ENCODE data around the gene CDH11. TPM values are rescaled to one million over a fixed set of nuclear protein-coding genes. Genes with fewer than 3 reads are reported as not detected.

CDH11 gene
- total and polyA plus RNA-seq, 2 experiments from 2014 or later: 3.5 to 19.6 TPM

GRCh38 chr16:64962786-64963185 is 159.1 kb downstream of the CDH11 start:
- no peak overlapping the region for H2AFZ ChIP-seq
- no peaks in the 10 kb centered on the region for H3K36me3 ChIP-seq (ENCODE audit: insufficient read depth)
- Mint-ChIP-seq H3K27me3 (ENCODE audit: insufficient read depth, low read depth, poor library complexity) (no peaks in the 10 kb centered on the region), H3K4me3 (no peak overlapping the region), H3K4me1 (no peaks in the 10 kb centered on the region), H3K27ac (no peak overlapping the region), H3K36me3 (ENCODE audit: low read depth) (no peaks in the 10 kb centered on the region), H3K9me3 (no peaks in the 10 kb centered on the region)
- H3K27me3 ChIP-seq (ENCODE audit: insufficient read depth): no peaks in the 10 kb centered on the region
- H4K20me1 ChIP-seq (replicated peaks; ENCODE audit: insufficient read depth): no peaks in the 10 kb centered on the region
- TF ChIP-seq ZNF114 (CRISPR knock-in tag; IDR thresholded peaks at IDR 0.05) (no peak), EZH2 (IDR thresholded peaks at IDR 0.05; ENCODE audit: low read depth, unreplicated experiment) (no peak), CREB1 (CRISPR knock-in tag; IDR thresholded peaks at IDR 0.05; ENCODE audit: low read depth) (no peak), POLR2AphosphoS5 (IDR thresholded peaks at IDR 0.05; ENCODE audit: low read depth) (no peak), ETS1 (IDR thresholded peaks at IDR 0.05) (no peak), NANOG (IDR thresholded peaks at IDR 0.05; ENCODE audit: borderline replicate concordance) (no peak), ZNF331 (CRISPR knock-in tag; IDR thresholded peaks at IDR 0.05; ENCODE audit: low read depth) (no peak), REST (IDR thresholded peaks at IDR 0.05; ENCODE audit: unreplicated experiment) (no peak)
- TF ChIP-seq, protein P1, sequence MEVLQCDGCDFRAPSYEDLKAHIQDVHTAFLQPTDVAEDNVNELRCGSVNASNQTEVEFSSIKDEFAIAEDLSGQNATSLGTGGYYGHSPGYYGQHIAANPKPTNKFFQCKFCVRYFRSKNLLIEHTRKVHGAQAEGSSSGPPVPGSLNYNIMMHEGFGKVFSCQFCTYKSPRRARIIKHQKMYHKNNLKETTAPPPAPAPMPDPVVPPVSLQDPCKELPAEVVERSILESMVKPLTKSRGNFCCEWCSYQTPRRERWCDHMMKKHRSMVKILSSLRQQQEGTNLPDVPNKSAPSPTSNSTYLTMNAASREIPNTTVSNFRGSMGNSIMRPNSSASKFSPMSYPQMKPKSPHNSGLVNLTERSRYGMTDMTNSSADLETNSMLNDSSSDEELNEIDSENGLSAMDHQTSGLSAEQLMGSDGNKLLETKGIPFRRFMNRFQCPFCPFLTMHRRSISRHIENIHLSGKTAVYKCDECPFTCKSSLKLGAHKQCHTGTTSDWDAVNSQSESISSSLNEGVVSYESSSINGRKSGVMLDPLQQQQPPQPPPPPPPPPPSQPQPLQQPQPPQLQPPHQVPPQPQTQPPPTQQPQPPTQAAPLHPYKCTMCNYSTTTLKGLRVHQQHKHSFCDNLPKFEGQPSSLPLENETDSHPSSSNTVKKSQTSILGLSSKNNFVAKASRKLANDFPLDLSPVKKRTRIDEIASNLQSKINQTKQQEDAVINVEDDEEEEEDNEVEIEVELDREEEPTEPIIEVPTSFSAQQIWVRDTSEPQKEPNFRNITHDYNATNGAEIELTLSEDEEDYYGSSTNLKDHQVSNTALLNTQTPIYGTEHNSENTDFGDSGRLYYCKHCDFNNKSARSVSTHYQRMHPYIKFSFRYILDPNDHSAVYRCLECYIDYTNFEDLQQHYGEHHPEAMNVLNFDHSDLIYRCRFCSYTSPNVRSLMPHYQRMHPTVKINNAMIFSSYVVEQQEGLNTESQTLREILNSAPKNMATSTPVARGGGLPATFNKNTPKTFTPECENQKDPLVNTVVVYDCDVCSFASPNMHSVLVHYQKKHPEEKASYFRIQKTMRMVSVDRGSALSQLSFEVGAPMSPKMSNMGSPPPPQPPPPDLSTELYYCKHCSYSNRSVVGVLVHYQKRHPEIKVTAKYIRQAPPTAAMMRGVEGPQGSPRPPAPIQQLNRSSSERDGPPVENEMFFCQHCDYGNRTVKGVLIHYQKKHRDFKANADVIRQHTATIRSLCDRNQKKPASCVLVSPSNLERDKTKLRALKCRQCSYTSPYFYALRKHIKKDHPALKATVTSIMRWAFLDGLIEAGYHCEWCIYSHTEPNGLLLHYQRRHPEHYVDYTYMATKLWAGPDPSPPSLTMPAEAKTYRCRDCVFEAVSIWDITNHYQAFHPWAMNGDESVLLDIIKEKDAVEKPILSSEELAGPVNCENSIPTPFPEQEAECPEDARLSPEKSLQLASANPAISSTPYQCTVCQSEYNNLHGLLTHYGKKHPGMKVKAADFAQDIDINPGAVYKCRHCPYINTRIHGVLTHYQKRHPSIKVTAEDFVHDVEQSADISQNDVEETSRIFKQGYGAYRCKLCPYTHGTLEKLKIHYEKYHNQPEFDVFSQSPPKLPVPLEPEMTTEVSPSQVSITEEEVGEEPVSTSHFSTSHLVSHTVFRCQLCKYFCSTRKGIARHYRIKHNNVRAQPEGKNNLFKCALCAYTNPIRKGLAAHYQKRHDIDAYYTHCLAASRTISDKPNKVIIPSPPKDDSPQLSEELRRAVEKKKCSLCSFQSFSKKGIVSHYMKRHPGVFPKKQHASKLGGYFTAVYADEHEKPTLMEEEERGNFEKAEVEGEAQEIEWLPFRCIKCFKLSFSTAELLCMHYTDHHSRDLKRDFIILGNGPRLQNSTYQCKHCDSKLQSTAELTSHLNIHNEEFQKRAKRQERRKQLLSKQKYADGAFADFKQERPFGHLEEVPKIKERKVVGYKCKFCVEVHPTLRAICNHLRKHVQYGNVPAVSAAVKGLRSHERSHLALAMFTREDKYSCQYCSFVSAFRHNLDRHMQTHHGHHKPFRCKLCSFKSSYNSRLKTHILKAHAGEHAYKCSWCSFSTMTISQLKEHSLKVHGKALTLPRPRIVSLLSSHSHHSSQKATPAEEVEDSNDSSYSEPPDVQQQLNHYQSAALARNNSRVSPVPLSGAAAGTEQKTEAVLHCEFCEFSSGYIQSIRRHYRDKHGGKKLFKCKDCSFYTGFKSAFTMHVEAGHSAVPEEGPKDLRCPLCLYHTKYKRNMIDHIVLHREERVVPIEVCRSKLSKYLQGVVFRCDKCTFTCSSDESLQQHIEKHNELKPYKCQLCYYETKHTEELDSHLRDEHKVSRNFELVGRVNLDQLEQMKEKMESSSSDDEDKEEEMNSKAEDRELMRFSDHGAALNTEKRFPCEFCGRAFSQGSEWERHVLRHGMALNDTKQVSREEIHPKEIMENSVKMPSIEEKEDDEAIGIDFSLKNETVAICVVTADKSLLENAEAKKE (CRISPR knock-in tag; IDR thresholded peaks at IDR 0.05): no peak
- H3K27ac ChIP-seq (ENCODE audit: low read depth): no peak overlapping the region
- H3K4me1 ChIP-seq (ENCODE audit: insufficient read depth): no peaks in the 10 kb centered on the region
- H3K79me2 ChIP-seq (replicated peaks; ENCODE audit: insufficient read depth): no peaks in the 10 kb centered on the region
- DNase-seq (ENCODE audit: low spot score) (no peak), ATAC-seq (no peak)
- H3K4me3 ChIP-seq: no peak overlapping the region
- no peak overlapping the region for H3K4me2 ChIP-seq
- H3K9me2 ChIP-seq (ENCODE audit: insufficient read depth): no peaks in the 10 kb centered on the region
- no peaks in the 10 kb centered on the region for H3F3A ChIP-seq (replicated peaks; ENCODE audit: low read depth)
